H9 (cell line): ENCODE data around the gene RIT2. TPM values are rescaled to one million over a fixed set of nuclear protein-coding genes. Genes with fewer than 3 reads are reported as not detected.

Source experiments
- DNase-seq: peaks from one replicate; pipeline ENCODE4 v3.0.0-alpha.2; 2017
- H2AFZ ChIP-seq: one replicate; pipeline ENCODE4 v1.6.1; 2013; ENCODE audit warnings: mild to moderate bottlenecking, low read length, control low read depth, moderate library complexity
- H2AK5ac ChIP-seq: 2 replicates; pipeline ENCODE4 v1.6.1; 2013; ENCODE audit warnings: low read length, control low read depth, mixed read lengths; ENCODE audit not compliant: insufficient read length
- H2BK120ac ChIP-seq: one replicate; pipeline ENCODE4 v1.6.1; 2013; ENCODE audit warnings: low read depth, mild to moderate bottlenecking, low read length, control low read depth, inconsistent platforms; ENCODE audit not compliant: poor library complexity, severe bottlenecking
- H2BK12ac ChIP-seq: 2 replicates; pipeline ENCODE4 v1.6.1; 2013; ENCODE audit warnings: low read length, control low read depth, mixed read lengths, low read depth; ENCODE audit not compliant: insufficient read length
- H2BK15ac ChIP-seq: 2 replicates; pipeline ENCODE4 v1.6.1; 2013; ENCODE audit warnings: low read depth, low read length, control low read depth
- H2BK20ac ChIP-seq: one replicate; pipeline ENCODE4 v1.6.1; 2013; ENCODE audit warnings: low read depth, mild to moderate bottlenecking, low read length, control low read depth, inconsistent platforms; ENCODE audit not compliant: poor library complexity, severe bottlenecking
- H2BK5ac ChIP-seq: 2 replicates; pipeline ENCODE4 v1.6.1; 2013; ENCODE audit warnings: low read length, control low read depth, mixed read lengths; ENCODE audit not compliant: insufficient read length
- H3K14ac ChIP-seq: 2 replicates; pipeline ENCODE4 v1.6.1; 2013; ENCODE audit warnings: low read length, control low read depth; ENCODE audit not compliant: insufficient read depth
- H3K18ac ChIP-seq: 2 replicates; pipeline ENCODE4 v1.6.1; 2013; ENCODE audit warnings: low read depth, mild to moderate bottlenecking, mixed read lengths, low read length, control low read depth; ENCODE audit not compliant: insufficient read length
- H3K23ac ChIP-seq: 2 replicates; pipeline ENCODE4 v1.6.1; 2013; ENCODE audit warnings: low read length, control low read depth, mixed read lengths, low read depth; ENCODE audit not compliant: insufficient read length
- H3K23me2 ChIP-seq: 2 replicates; pipeline ENCODE4 v1.6.1; 2013; ENCODE audit warnings: low read depth, mild to moderate bottlenecking, mixed read lengths, low read length, control low read depth; ENCODE audit not compliant: insufficient read length, poor library complexity, severe bottlenecking
- H3K27ac ChIP-seq: 2 replicates; pipeline ENCODE4 v1.5.1; 2013; ENCODE audit warnings: low read length, control low read depth, mixed read lengths, low read depth; ENCODE audit not compliant: insufficient read length
- H3K27me3 ChIP-seq: 2 replicates; pipeline ENCODE4 v1.6.1; 2013; ENCODE audit warnings: low read length, control low read depth, inconsistent platforms; ENCODE audit not compliant: insufficient read depth
- H3K4ac ChIP-seq: 2 replicates; pipeline ENCODE4 v1.6.1; 2013; ENCODE audit warnings: low read depth, mild to moderate bottlenecking, control low read depth, inconsistent platforms, low read length, moderate library complexity
- H3K4me1 ChIP-seq: 2 replicates; pipeline ENCODE4 v1.6.1; 2013; ENCODE audit warnings: low read length, control low read depth, inconsistent platforms; ENCODE audit not compliant: insufficient read depth
- H3K4me2 ChIP-seq: 2 replicates; pipeline ENCODE4 v1.6.1; 2013; ENCODE audit warnings: low read length, control low read depth, mixed read lengths; ENCODE audit not compliant: insufficient read length, insufficient read depth
- H3K56ac ChIP-seq: 2 replicates; pipeline ENCODE4 v1.6.1; 2013; ENCODE audit warnings: low read depth, mild to moderate bottlenecking, mixed read lengths, low read length, control low read depth; ENCODE audit not compliant: insufficient read length
- H3K79me1 ChIP-seq: 2 replicates; pipeline ENCODE4 v1.6.1; 2013; ENCODE audit warnings: low read depth, mild to moderate bottlenecking, moderate library complexity, low read length, control low read depth, inconsistent platforms; ENCODE audit not compliant: insufficient read depth, poor library complexity, severe bottlenecking
- H3K79me2 ChIP-seq: 2 replicates; pipeline ENCODE4 v1.6.1; 2013; ENCODE audit warnings: low read length, control low read depth, inconsistent platforms; ENCODE audit not compliant: insufficient read depth
- H3K9ac ChIP-seq: 2 replicates; pipeline ENCODE4 v1.6.1; 2013; ENCODE audit warnings: low read length, control low read depth, mixed read lengths; ENCODE audit not compliant: insufficient read length; ENCODE audit errors: extremely low read depth
- H3K9me3 ChIP-seq: one replicate; pipeline ENCODE4 v1.6.1; 2013; ENCODE audit warnings: low read depth, low read length, inconsistent platforms; ENCODE audit not compliant: control insufficient read depth
- H3T11ph ChIP-seq: one replicate; pipeline ENCODE4 v1.6.1; 2013; ENCODE audit warnings: mild to moderate bottlenecking, low read length, control low read depth, inconsistent platforms
- H4K20me1 ChIP-seq: one replicate; pipeline ENCODE4 v1.6.1; 2013; ENCODE audit not compliant: control insufficient read depth, insufficient read length, insufficient read depth
- H4K5ac ChIP-seq: 2 replicates; pipeline ENCODE4 v1.6.1; 2013; ENCODE audit warnings: low read depth, mild to moderate bottlenecking, mixed read lengths, low read length, control low read depth; ENCODE audit not compliant: insufficient read length
- H4K8ac ChIP-seq: replicated peaks from 2 replicates; pipeline ENCODE4 v1.6.1; 2013; ENCODE audit warnings: low read length, control low read depth, mixed read lengths, low read depth; ENCODE audit not compliant: insufficient read length
- H4K91ac ChIP-seq: 2 replicates; pipeline ENCODE4 v1.6.1; 2013; ENCODE audit warnings: low read depth, mild to moderate bottlenecking, moderate library complexity, mixed read lengths, low read length, control low read depth; ENCODE audit not compliant: insufficient read length
- H3K27ac Mint-ChIP-seq, 3 experiments: 2 replicates in 2 of 3; 3 replicates in 1 of 3; pipeline ENCODE4 v1.8.0; 2020 to 2021; ENCODE audit warnings: mixed read lengths in 3 of 3, mild to moderate bottlenecking in 1 of 3, moderate library complexity in 1 of 3
- H3K27me3 Mint-ChIP-seq: 2 replicates; pipeline ENCODE4 v1.8.0; 2021; ENCODE audit warnings: low read depth, mild to moderate bottlenecking, moderate library complexity, mixed read lengths
- H3K36me3 Mint-ChIP-seq, 3 experiments: 2 replicates in 2 of 3; 3 replicates in 1 of 3; pipeline ENCODE4 v1.8.0; 2020 to 2021; ENCODE audit warnings: low read depth in 3 of 3, mixed read lengths in 3 of 3; ENCODE audit not compliant: insufficient read depth in 1 of 3
- H3K4me1 Mint-ChIP-seq, 2 experiments: 2 replicates each; pipeline ENCODE4 v1.8.0; 2020; ENCODE audit warnings: mixed read lengths in 2 of 2
- H3K4me3 Mint-ChIP-seq, 2 experiments: 2 replicates in 1 of 2; 3 replicates in 1 of 2; pipeline ENCODE4 v1.8.0; 2020 to 2021; ENCODE audit warnings: mild to moderate bottlenecking in 2 of 2, mixed read lengths in 2 of 2, moderate library complexity in 1 of 2
- H3K9me3 Mint-ChIP-seq, 2 experiments: 2 replicates in 1 of 2; 3 replicates in 1 of 2; pipeline ENCODE4 v1.8.0; 2020; ENCODE audit warnings: mild to moderate bottlenecking in 2 of 2, mixed read lengths in 2 of 2, moderate library complexity in 1 of 2
- WGBS: extraction: QIAGEN DNeasy Blood & Tissue Kit; methylation state at CpG from one replicate; pipeline ENCODE4 v1.1.7; 2013; ENCODE audit warnings: missing lambda C conversion rate, low lambda C conversion rate, mixed read lengths; ENCODE audit not compliant: insufficient read length; ENCODE audit errors: extremely low coverage; 5-methylcytosine and 5-hydroxymethylcytosine counted together
- total RNA-seq: library from RNA; stranded (reverse); gene quantifications from 2 replicates; pipeline ENCODE4 v1.2.1, GENCODE V29; 2021
- TF ChIP-seq, protein P1 (sequence below): fragments of 200-600 bp; sonication (generic); conservative IDR thresholded peaks from 3 replicates; pipeline ENCODE4 v1.8.0; 2021; ENCODE audit warnings: antibody characterized with exemption, mild to moderate bottlenecking

RIT2 gene
- total RNA-seq, 1 experiment from 2014 or later, result 1.2 TPM

- no peak overlapping the region for H3K27ac Mint-ChIP-seq
- no CpG with 5 or more reads among the region's 1 CpG for WGBS
- TF ChIP-seq, protein P1, sequence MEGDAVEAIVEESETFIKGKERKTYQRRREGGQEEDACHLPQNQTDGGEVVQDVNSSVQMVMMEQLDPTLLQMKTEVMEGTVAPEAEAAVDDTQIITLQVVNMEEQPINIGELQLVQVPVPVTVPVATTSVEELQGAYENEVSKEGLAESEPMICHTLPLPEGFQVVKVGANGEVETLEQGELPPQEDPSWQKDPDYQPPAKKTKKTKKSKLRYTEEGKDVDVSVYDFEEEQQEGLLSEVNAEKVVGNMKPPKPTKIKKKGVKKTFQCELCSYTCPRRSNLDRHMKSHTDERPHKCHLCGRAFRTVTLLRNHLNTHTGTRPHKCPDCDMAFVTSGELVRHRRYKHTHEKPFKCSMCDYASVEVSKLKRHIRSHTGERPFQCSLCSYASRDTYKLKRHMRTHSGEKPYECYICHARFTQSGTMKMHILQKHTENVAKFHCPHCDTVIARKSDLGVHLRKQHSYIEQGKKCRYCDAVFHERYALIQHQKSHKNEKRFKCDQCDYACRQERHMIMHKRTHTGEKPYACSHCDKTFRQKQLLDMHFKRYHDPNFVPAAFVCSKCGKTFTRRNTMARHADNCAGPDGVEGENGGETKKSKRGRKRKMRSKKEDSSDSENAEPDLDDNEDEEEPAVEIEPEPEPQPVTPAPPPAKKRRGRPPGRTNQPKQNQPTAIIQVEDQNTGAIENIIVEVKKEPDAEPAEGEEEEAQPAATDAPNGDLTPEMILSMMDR, result no peak
- Histone ChIP-seq H3K56ac (no peak overlapping the region), H3K27me3 (no peaks in the 10 kb centered on the region), H3K23ac (no peak overlapping the region), H3K27ac (no peak overlapping the region), H3K18ac (no peak overlapping the region), H3T11ph (no peak overlapping the region), H4K20me1 (no peaks in the 10 kb centered on the region), H3K79me1 (no peaks in the 10 kb centered on the region), H3K4ac (no peak overlapping the region), H4K91ac (no peak overlapping the region), H4K5ac (no peak overlapping the region), H2BK12ac (no peak overlapping the region), H3K9ac (no peak overlapping the region), H2BK120ac (no peak overlapping the region), H2BK15ac (no peak overlapping the region), H2BK20ac (no peak overlapping the region), H4K8ac (no peak overlapping the region), H3K4me2 (no peak overlapping the region), H3K79me2 (no peaks in the 10 kb centered on the region), H2AK5ac (no peak overlapping the region), H2AFZ (no peak overlapping the region), H3K14ac (no peak overlapping the region), H3K9me3 (no peaks in the 10 kb centered on the region), H3K23me2 (no peaks in the 10 kb centered on the region), H3K4me1 (no peaks in the 10 kb centered on the region), H2BK5ac (no peak overlapping the region)
- H3K4me3 Mint-ChIP-seq, result no peak overlapping the region
- H3K36me3 Mint-ChIP-seq, result no peaks in the 10 kb centered on the region
- H3K27me3 Mint-ChIP-seq, result no peaks in the 10 kb centered on the region
- H3K4me1 Mint-ChIP-seq, result peaks cover 6 to 7% of the 10 kb centered on the region in 2 experiments
- DNase-seq, result no peak
- no peaks in the 10 kb centered on the region for H3K9me3 Mint-ChIP-seq
These were observed 408.4 kb downstream of the RIT2 start for GRCh38 chr18:42707080-42707479.
